Measurements from ENCODE around the gene SUCLG2. TPM values are rescaled to one million over a fixed set of nuclear protein-coding genes. Genes with fewer than 3 reads are reported as not detected.

The SUCLG2 gene
- total and polyA plus RNA-seq, 2 of the 4 experiments (the other 2 are of a cell fraction) = 26.8 to 34.6 TPM

DNA sequence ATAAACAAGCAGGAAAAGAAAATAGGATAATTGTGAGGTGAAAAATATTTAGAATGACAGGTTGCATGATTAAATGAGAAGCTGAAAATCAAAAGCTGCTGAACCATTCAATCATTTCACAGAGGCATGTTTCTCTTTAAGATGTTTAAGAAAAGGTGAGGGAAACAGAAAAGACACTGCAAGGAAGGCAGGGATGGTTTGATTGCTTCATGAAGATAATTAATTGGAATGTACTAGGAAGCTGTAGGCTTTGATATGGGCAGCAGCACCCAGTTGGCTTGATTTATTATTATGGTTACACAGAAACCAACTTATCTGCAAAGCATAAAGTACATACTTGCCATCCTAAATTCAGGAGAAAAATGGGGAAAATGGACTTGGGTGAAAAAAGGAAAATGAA is 234.6 kb downstream of the SUCLG2 start:
- H2BK120ac ChIP-seq (ENCODE audit: low read depth, low read length) = no peak overlapping the region
- H3K9me3 ChIP-seq (ENCODE audit: control insufficient read depth, insufficient read depth, low read length) = no peaks in the 10 kb centered on the region
- no peak overlapping the region for H3K56ac ChIP-seq (ENCODE audit: extremely low read depth, insufficient read depth, low read length)
- H4K91ac ChIP-seq (ENCODE audit: insufficient read depth, low read depth, low read length) = no peak overlapping the region
- H3K18ac ChIP-seq (ENCODE audit: low read depth, low read length) = no peak overlapping the region
- H3K4ac ChIP-seq (ENCODE audit: low read depth, low read length) = no peak overlapping the region
- H3K4me1 ChIP-seq (ENCODE audit: control insufficient read depth, insufficient read depth, low read length) = peaks cover 4% of the 10 kb centered on the region
- ChIA-PET POLR2A (ENCODE audit: unreplicated experiment) (no interaction called here), CTCF (no interaction called here)
- H2BK20ac ChIP-seq (ENCODE audit: low read depth, low read length) = no peak overlapping the region
- no peaks in the 10 kb centered on the region for H3K27me3 ChIP-seq (ENCODE audit: control insufficient read depth, insufficient read depth, low read length)
- no peaks in the 10 kb centered on the region for H3K9me1 ChIP-seq (ENCODE audit: insufficient read depth, low read length)
- H2AFZ ChIP-seq (replicated peaks; ENCODE audit: low read length, poor library complexity) = no peak overlapping the region
- H3K14ac ChIP-seq (replicated peaks; ENCODE audit: low read depth, low read length) = no peak overlapping the region
- H3K27ac ChIP-seq (ENCODE audit: insufficient read depth, low read length) = no peak overlapping the region
- TF ChIP-seq BHLHE40 (IDR thresholded peaks at IDR 0.05; ENCODE audit: low read depth, low read length) (no peak), MAFK (IDR thresholded peaks at IDR 0.05; ENCODE audit: low read depth, low read length) (no peak), USF2 (IDR thresholded peaks at IDR 0.05; ENCODE audit: low read depth, low read length) (no peak), SMC3 (IDR thresholded peaks at IDR 0.05; ENCODE audit: low read depth, low read length) (no peak), FOS (IDR thresholded peaks at IDR 0.05; ENCODE audit: low read depth, low read length) (no peak), RCOR1 (IDR thresholded peaks at IDR 0.05; ENCODE audit: insufficient replicate concordance, low read length) (no peak)
- H4K20me1 ChIP-seq (ENCODE audit: insufficient read depth, low read length) = no peaks in the 10 kb centered on the region
- in situ Hi-C loops (cut with MboI; ENCODE audit: low sequenced_read_pairs) = no loop called here
- H4K5ac ChIP-seq (ENCODE audit: low read depth, low read length) = no peak overlapping the region
- H4K8ac ChIP-seq (ENCODE audit: low read depth in 2 of 2, low read length in 2 of 2) = no peak overlapping the region
- no TSS peak for BruUV-seq (replicated peaks)
- no peak overlapping the region for H2AK5ac ChIP-seq (ENCODE audit: low read depth, low read length)
- DNase-seq (no peak), ATAC-seq (ENCODE audit: low read depth) (no peak)
- H2BK15ac ChIP-seq (ENCODE audit: low read depth, low read length) = no peak overlapping the region
- H3K79me1 ChIP-seq (ENCODE audit: low read depth in 1 of 2, low read length in 2 of 2) = no peaks in the 10 kb centered on the region; a peak in 1 of 4 replicates
- H2AK9ac ChIP-seq (replicated peaks; ENCODE audit: low read depth, low read length, poor library complexity) = no peak overlapping the region
- no peak overlapping the region for H2BK5ac ChIP-seq (ENCODE audit: low read depth, low read length, poor library complexity, severe bottlenecking)
- no peak overlapping the region for H3K4me3 ChIP-seq (ENCODE audit: insufficient read depth, low read depth, low read length)
- H3K4me2 ChIP-seq (ENCODE audit: low read depth, low read length) = no peak overlapping the region
- H3K9ac ChIP-seq (ENCODE audit: low read depth, low read length) = no peak overlapping the region
- dilution Hi-C loops (cut with HindIII; ENCODE audit: low sequenced_read_pairs, unreplicated experiment) = no loop called here
- intact Hi-C loops (cut with micrococcal nuclease) = no loop called here
- no peak overlapping the region for H3K23ac ChIP-seq (ENCODE audit: low read depth, low read length)
- no peaks in the 10 kb centered on the region for H3K36me3 ChIP-seq (ENCODE audit: control insufficient read depth, insufficient read depth, low read length)

Data from IMR-90 (cell line).